Measurements from ENCODE around the gene TAF11L3. TPM values are rescaled to one million over a fixed set of nuclear protein-coding genes. Genes with fewer than 3 reads are reported as not detected.
"Not testable (repeated sequence)": the region's sequence is repeated elsewhere in the genome, so short reads cannot be mapped to it uniquely, and the experiment has no call there.

Gene TAF11L3
- total RNA-seq, 1 donor from 2014 or later: not detected

DNA sequence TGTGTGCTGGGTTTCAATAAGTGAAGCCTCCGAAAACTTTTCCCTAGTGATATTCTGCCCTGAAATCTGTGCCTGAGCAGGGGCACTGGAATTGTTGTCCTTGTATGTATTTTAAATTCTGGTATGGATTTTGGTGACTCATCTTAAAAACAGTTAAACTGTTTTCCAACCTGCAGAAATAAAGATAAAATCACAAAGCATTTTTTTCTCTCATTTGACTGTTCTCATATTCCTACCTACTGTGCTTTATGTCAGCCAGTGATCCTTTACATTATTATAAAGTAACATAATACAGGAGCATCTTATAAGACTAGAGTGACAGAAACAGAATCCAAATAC lies 31.0 kb upstream of the TAF11L3 start:
- TF ChIP-seq, protein P1, sequence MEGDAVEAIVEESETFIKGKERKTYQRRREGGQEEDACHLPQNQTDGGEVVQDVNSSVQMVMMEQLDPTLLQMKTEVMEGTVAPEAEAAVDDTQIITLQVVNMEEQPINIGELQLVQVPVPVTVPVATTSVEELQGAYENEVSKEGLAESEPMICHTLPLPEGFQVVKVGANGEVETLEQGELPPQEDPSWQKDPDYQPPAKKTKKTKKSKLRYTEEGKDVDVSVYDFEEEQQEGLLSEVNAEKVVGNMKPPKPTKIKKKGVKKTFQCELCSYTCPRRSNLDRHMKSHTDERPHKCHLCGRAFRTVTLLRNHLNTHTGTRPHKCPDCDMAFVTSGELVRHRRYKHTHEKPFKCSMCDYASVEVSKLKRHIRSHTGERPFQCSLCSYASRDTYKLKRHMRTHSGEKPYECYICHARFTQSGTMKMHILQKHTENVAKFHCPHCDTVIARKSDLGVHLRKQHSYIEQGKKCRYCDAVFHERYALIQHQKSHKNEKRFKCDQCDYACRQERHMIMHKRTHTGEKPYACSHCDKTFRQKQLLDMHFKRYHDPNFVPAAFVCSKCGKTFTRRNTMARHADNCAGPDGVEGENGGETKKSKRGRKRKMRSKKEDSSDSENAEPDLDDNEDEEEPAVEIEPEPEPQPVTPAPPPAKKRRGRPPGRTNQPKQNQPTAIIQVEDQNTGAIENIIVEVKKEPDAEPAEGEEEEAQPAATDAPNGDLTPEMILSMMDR (conservative IDR thresholded peaks at IDR 0.05; ENCODE audit: low read depth, low read length): no peak
- DNase-seq (ENCODE audit: low read depth): no peak

DNA sequence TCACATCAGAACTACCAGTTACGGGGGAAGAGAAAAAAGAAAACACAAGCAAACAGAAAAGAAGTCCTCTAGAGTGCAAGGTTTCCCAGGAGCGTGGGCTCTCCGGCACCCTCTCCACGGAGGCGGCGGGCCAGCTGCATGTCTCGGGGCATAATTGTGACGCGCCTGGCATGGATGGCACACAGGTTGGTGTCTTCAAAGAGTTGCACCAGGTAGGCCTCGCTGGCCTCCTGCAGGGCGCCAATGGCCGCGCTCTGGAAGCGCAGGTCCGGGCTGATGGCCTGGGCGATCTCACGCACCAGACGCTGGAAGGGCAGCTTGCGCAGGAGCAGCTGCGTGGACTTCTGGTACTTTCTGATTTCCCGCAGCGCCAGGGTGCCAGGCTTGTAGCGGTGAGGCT lies 26.9 kb upstream of the TAF11L3 start:
- H3K4me3 ChIP-seq (ENCODE audit: low read depth, low read length); DNase-seq (ENCODE audit: low read depth): not testable (repeated sequence)

More for the DNA sequence above, 31.0 kb upstream of the TAF11L3 start:
- H3K4me3 ChIP-seq (ENCODE audit: low read depth, low read length): no peak overlapping the region

DNA sequence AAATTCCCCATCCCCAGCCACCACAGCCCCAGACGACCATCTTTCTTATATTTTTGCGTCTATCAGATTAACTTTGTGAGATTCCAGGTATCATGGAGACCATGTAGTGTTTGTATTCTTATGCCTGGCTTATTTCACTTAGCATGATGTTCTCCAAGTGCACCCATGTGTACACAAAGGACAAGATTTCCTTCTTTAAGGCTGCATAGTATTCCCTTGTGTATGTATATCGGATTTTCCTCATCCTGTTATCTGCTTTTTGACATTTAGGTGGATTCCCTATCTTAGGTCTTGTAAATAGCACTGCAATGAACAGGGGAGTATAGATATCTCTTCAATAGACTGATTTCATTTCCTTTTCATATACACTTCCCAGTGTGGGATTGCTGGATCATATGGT lies 25.4 kb upstream of the TAF11L3 start:
- no peak overlapping the region for H3K4me3 ChIP-seq (ENCODE audit: low read depth, low read length)
- no peak for DNase-seq (ENCODE audit: low read depth)
- TF ChIP-seq, protein P1 (conservative IDR thresholded peaks at IDR 0.05; ENCODE audit: low read depth, low read length): no peak

DNA sequence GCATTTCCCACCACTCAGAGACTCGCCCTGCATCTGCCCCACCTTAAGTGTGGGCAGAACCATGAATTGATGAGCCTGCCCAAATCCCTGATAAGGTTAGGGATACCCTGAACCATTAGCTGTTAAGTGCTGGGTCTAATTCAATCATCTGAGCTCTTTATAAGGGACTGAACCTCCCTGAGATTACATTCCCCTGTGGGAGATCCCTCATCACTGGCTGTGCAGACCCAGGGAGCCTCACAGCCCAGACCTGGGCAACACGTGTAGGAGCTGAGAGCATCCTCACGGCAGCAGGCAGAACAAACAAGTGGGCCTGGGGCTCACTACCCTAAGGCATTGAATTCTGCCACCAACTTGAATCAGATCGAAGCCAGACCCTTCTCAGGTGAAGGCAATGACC lies 20.7 kb upstream of the TAF11L3 start:
- no peak for DNase-seq (ENCODE audit: low read depth)
- no peak overlapping the region for H3K4me3 ChIP-seq (ENCODE audit: low read depth, low read length)
- TF ChIP-seq, protein P1 (conservative IDR thresholded peaks at IDR 0.05; ENCODE audit: low read depth, low read length): no peak

DNA sequence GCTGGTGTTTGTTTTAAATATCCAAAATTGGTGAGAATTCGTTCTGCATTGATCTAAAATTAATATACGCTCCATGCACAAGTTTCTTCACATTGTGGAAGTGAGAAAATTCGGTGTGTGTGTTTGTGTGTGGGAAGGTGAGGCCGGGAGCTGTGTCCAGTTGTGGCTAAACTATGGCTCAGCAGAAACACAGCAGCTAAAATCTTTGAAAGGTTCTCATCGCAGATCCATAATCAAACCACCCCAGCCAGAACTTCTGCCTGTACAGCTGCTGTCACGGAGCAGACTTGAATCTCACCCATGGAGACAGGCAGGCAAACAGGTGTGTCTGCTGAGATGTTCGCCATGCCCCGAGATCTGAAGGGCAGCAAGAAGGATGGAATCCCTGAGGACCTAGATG lies 20.2 kb upstream of the TAF11L3 start, which contains the start of gene TAF11L2:
TSS of gene TAF11L2 (plus strand) at position 301 of the 400 bp plus-strand sequence.
- not testable (repeated sequence) for H3K4me3 ChIP-seq (ENCODE audit: low read depth, low read length); DNase-seq (ENCODE audit: low read depth)

DNA sequence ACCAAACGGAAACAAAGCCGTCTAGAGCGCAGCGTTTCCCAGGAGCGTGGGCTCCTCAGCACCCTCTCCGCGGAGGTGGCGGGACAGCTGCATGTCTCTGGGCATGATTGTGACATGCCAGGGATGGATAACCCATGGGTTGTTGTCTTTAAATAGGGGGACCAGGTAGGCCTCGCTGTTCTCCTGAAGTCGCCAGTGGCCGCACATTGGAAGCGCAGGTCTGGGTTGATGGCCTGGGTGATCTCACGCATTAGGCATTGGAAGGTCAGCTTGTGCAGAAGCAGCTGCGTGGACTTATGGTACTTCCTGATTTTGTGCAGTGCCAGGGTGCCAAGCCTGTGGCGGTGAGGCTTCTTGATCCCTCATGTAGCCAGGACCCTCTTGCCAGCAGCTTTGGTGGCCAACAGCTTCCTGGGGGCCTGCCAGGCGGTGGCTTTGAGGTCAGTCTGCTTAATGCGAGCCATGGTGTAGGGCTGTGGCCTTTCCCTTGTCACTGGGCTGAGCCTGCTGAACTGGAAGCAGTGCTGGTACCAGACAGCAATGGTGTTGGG lies 6.3 kb upstream of the TAF11L3 start:
- DNase-seq (ENCODE audit: low read depth): no peak
- H3K4me3 ChIP-seq (ENCODE audit: low read depth, low read length): no peak overlapping the region
- TF ChIP-seq, protein P1 (conservative IDR thresholded peaks at IDR 0.05; ENCODE audit: low read depth, low read length): no peak

DNA sequence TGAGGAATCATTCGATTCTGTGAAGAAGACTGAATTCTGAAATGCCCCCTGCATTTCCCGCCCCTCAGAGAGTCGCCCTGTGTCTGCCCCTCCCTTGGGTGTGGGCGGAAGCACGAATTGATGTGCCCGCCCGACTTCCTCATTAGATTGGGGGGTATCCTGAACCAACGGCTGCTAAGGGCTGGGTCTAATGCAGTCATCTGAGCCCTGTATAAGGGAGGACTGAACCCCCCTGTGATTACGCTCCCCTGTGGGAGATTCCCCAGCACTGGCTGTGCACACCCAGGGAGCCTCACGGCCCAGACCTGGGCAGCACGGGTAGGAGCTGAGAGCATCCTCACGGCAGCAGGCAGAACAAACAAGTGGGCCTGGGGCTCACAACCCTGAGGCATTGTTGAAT lies 641 bp upstream of the TAF11L3 start:
- DNase-seq (ENCODE audit: low read depth); H3K4me3 ChIP-seq (ENCODE audit: low read depth, low read length): not testable (repeated sequence)

DNA sequence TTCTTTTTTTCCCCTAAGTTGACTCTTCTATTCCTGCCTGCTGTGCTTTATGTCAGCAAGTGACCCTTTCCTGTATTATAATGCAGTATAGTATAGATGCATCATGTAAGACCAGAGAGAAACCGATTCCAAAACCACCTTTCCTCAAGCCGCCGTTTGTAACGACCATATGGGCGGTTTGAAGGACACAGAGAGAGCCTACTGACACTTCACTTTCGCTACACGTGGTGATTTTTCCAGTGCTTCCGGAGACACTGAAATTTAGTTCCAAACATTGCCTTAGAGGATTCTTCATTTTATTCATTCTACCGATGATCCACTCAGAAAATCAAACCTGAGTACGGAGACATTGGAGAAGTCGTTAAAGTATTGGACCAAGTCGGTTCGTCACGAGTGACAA lies 1.3 kb downstream of the TAF11L3 start:
- DNase-seq (ENCODE audit: low read depth); H3K4me3 ChIP-seq (ENCODE audit: low read depth, low read length): not testable (repeated sequence)

DNA sequence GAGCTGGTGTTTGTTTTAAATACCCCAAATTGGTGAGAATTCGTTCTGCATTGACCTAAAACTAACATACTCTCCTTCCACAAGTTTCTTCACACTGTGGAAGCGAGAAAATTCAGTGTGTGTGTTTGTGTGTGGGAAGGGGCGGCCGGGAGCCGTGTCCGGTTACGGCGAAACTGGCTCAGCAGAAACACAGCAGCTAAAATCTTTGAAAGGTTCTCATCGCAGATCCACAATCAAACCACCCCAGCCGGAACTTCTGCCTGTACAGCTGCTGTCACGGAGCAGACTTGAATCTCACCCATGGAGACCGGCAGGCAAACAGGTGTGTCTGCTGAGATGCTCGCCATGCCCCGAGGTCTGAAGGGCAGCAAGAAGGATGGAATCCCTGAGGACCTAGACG lies 3.3 kb downstream of the TAF11L3 start, which contains the start of gene TAF11L4:
TSS of gene TAF11L4 (plus strand) at position 301 of the 400 bp plus-strand sequence.
- not testable (repeated sequence) for DNase-seq (ENCODE audit: low read depth); H3K4me3 ChIP-seq (ENCODE audit: low read depth, low read length)

DNA sequence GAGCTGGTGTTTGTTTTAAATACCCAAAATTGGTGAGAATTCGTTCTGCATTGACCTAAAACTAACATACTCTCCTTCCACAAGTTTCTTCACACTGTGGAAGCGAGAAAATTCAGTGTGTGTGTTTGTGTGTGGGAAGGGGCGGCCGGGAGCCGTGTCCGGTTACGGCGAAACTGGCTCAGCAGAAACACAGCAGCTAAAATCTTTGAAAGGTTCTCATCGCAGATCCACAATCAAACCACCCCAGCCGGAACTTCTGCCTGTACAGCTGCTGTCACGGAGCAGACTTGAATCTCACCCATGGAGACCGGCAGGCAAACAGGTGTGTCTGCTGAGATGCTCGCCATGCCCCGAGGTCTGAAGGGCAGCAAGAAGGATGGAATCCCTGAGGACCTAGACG lies 6.8 kb downstream of the TAF11L3 start, which contains the start of gene TAF11L5:
TSS of gene TAF11L5 (plus strand) at position 301 of the 400 bp plus-strand sequence.
- DNase-seq (ENCODE audit: low read depth): not testable (repeated sequence)

DNA sequence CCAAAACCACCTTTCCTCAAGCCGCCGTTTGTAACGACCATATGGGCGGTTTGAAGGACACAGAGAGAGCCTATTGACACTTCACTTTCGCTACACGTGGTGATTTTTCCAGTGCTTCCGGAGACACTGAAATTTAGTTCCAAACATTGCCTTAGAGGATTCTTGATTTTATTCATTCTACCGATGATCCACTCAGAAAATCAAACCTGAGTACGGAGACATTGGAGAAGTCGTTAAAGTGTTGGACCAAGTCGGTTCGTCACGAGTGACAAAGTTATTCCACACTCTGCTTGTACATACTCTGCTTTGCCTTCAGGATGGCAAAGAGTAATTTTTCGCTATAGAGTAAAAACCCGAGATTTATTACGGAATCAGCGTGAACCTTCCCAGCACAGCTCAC lies 8.3 kb downstream of the TAF11L3 start:
- peak; percentile 4 for DNase-seq (ENCODE audit: low read depth)
- not testable (repeated sequence) for H3K4me3 ChIP-seq (ENCODE audit: low read depth, low read length)

More for the DNA sequence above, 6.8 kb downstream of the TAF11L3 start, which contains the start of gene TAF11L5:
- H3K4me3 ChIP-seq (ENCODE audit: low read depth, low read length): not testable (repeated sequence)

DNA sequence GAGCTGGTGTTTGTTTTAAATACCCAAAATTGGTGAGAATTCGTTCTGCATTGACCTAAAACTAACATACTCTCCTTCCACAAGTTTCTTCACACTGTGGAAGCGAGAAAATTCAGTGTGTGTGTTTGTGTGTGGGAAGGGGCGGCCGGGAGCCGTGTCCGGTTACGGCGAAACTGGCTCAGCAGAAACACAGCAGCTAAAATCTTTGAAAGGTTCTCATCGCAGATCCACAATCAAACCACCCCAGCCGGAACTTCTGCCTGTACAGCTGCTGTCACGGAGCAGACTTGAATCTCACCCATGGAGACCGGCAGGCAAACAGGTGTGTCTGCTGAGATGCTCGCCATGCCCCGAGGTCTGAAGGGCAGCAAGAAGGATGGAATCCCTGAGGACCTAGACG lies 10.2 kb downstream of the TAF11L3 start, which contains the start of gene TAF11L6:
TSS of gene TAF11L6 (plus strand) at position 301 of the 400 bp plus-strand sequence.
- not testable (repeated sequence) for DNase-seq (ENCODE audit: low read depth)

More for the DNA sequence above, 10.2 kb downstream of the TAF11L3 start, which contains the start of gene TAF11L6:
- not testable (repeated sequence) for H3K4me3 ChIP-seq (ENCODE audit: low read depth, low read length)
